Activated CD4-positive, CD25-positive, alpha-beta regulatory T cell (primary cell): ENCODE data around the gene ZFYVE21.
"Not testable (repeated sequence)": the region's sequence is repeated elsewhere in the genome, so short reads cannot be mapped to it uniquely, and the experiment has no call there.

Experiments used
- DNase-seq, 4 experiments: peaks; one replicate each; lab custom pipeline; 2025; lab: John Stamatoyannopoulos, UW

The ZFYVE21 gene

GRCh38 chr14:103763730-103764488 lies 48.3 kb downstream of the ZFYVE21 start:
- no peak for DNase-seq

GRCh38 chr14:103765526-103765925 lies 49.9 kb downstream of the ZFYVE21 start:
- DNase-seq: no peak

- DNase-seq: no peak
Observed at GRCh38 chr14:103767336-103767894, 51.8 kb downstream of the ZFYVE21 start.

- no peak for DNase-seq
Observed at GRCh38 chr14:103770500-103770899, 54.9 kb downstream of the ZFYVE21 start.

GRCh38 chr14:103770902-103771301 lies 55.3 kb downstream of the ZFYVE21 start:
- no peak for DNase-seq

GRCh38 chr14:103772078-103772712 lies 56.6 kb downstream of the ZFYVE21 start:
- DNase-seq: no peak

- DNase-seq: no peak
Observed at GRCh38 chr14:103773521-103773920, 57.9 kb downstream of the ZFYVE21 start.

- no peak for DNase-seq
Observed at GRCh38 chr14:103775506-103775905, 59.9 kb downstream of the ZFYVE21 start.

- not testable (repeated sequence) for DNase-seq
Observed at GRCh38 chr14:103776319-103776718, 60.7 kb downstream of the ZFYVE21 start.

- no peak for DNase-seq
Observed at GRCh38 chr14:103782376-103782775, 66.8 kb downstream of the ZFYVE21 start.
